Measurements from ENCODE around the gene NOS2. TPM values are rescaled to one million over a fixed set of nuclear protein-coding genes. Genes with fewer than 3 reads are reported as not detected.
"Not testable (repeated sequence)": the region's sequence is repeated elsewhere in the genome, so short reads cannot be mapped to it uniquely, and the experiment has no call there.

Gene NOS2
- total RNA-seq, 4 donors from 2014 or later: 0.40 to 20.3 (median 2.2) TPM

GRCh38 chr17:27764589-27764988, 35.7 kb downstream of the NOS2 start:
- intact Hi-C loops (cut with DNase I; ENCODE audit: low total_unique reads): no loop called here
- TF ChIP-seq POLR2A (IDR thresholded peaks at IDR 0.05) (no peak), POLR2AphosphoS5 (IDR thresholded peaks at IDR 0.05) (no peak), CTCF (IDR thresholded peaks at IDR 0.05) (no peak), EP300 (IDR thresholded peaks at IDR 0.05; ENCODE audit: low read depth) (no peak)
- Histone ChIP-seq H3K4me3 (no peak overlapping the region), H3K4me1 (no peaks in the 10 kb centered on the region), H3K36me3 (no peaks in the 10 kb centered on the region), H3K27ac (no peak overlapping the region), H3K9me3 (no peaks in the 10 kb centered on the region), H3K27me3 (no peaks in the 10 kb centered on the region)
- in situ Hi-C loops (cut with MboI; ENCODE audit: low pct_ligation_motif_present in 1 of 4, low pct_unique_long_range_greater_than_20kb in 1 of 4, low sequenced_read_pairs in 3 of 4): loop anchor here in 2 of 4 donors (10.0 to 25.0 kb wide), 4 partner anchors 110 to 402 kb away; no protein-coding TSS in a partner anchor
- 59 to 71% methylated on average over 3 to 4 of the region's 4 CpGs for WGBS, 2 donors (ENCODE audit: low coverage in 1 of 2)
- no peak for DNase-seq

GRCh38 chr17:27762527-27763305, 37.6 kb downstream of the NOS2 start:
- in situ Hi-C loops (cut with MboI; ENCODE audit: low pct_ligation_motif_present in 1 of 4, low pct_unique_long_range_greater_than_20kb in 1 of 4, low sequenced_read_pairs in 3 of 4): loop anchor here in 2 of 4 donors (10.0 to 25.0 kb wide), 4 partner anchors 108 to 400 kb away; no protein-coding TSS in a partner anchor
- 74 to 83% methylated on average over 6 to 12 of the region's 12 CpGs for WGBS, 2 donors (ENCODE audit: low coverage in 1 of 2)
- Histone ChIP-seq H3K27ac (no peak overlapping the region), H3K4me3 (no peak overlapping the region), H3K36me3 (no peaks in the 10 kb centered on the region), H3K27me3 (no peaks in the 10 kb centered on the region), H3K9me3 (no peaks in the 10 kb centered on the region), H3K4me1 (no peaks in the 10 kb centered on the region)
- TF ChIP-seq EP300 (IDR thresholded peaks at IDR 0.05; ENCODE audit: low read depth) (no peak), CTCF (IDR thresholded peaks at IDR 0.05) (no peak), POLR2A (IDR thresholded peaks at IDR 0.05) (no peak), POLR2AphosphoS5 (IDR thresholded peaks at IDR 0.05) (no peak)
- intact Hi-C loops (cut with DNase I; ENCODE audit: low total_unique reads): no loop called here
- DNase-seq: no peak

GRCh38 chr17:27760931-27761330, 39.4 kb downstream of the NOS2 start:
- 86% methylated on average over 15 of the region's 15 CpGs; no CpG with 5 or more reads in 1 of the 2 donors for WGBS, 2 donors (ENCODE audit: low coverage in 1 of 2)
- H3K36me3 ChIP-seq; H3K4me3 ChIP-seq; H3K27me3 ChIP-seq; DNase-seq; H3K4me1 ChIP-seq; H3K27ac ChIP-seq; intact Hi-C loops (cut with DNase I; ENCODE audit: low total_unique reads); H3K9me3 ChIP-seq: not testable (repeated sequence)
- in situ Hi-C loops (cut with MboI; ENCODE audit: low pct_ligation_motif_present in 1 of 4, low pct_unique_long_range_greater_than_20kb in 1 of 4, low sequenced_read_pairs in 3 of 4): loop anchor here in 2 of 4 donors (10.0 to 25.0 kb wide), 4 partner anchors 106 to 399 kb away; no protein-coding TSS in a partner anchor

GRCh38 chr17:27760069-27760885, 40.1 kb downstream of the NOS2 start:
- Histone ChIP-seq H3K27ac (no peak overlapping the region), H3K4me3 (no peak overlapping the region), H3K36me3 (no peaks in the 10 kb centered on the region), H3K9me3 (no peaks in the 10 kb centered on the region), H3K4me1 (no peaks in the 10 kb centered on the region), H3K27me3 (no peaks in the 10 kb centered on the region)
- in situ Hi-C loops (cut with MboI; ENCODE audit: low pct_ligation_motif_present in 1 of 4, low pct_unique_long_range_greater_than_20kb in 1 of 4, low sequenced_read_pairs in 3 of 4) (loop anchor here in 2 of 4 donors (10.0 to 25.0 kb wide), 4 partner anchors 105 to 398 kb away; no protein-coding TSS in a partner anchor), intact Hi-C loops (cut with DNase I; ENCODE audit: low total_unique reads) (no loop called here)
- DNase-seq: peak; percentile 69
- TF ChIP-seq CTCF (IDR thresholded peaks at IDR 0.05) (peak; percentile 83 to 94 (median 90)), POLR2A (IDR thresholded peaks at IDR 0.05) (no peak)
- 56 to 89% methylated on average over 9 to 27 of the region's 28 CpGs for WGBS, 2 donors (ENCODE audit: low coverage in 1 of 2)

Measured in transverse colon (tissue), 4 donors.